Right lung (tissue), 5 donors: ENCODE data around the gene GNA12. TPM values are rescaled to one million over a fixed set of nuclear protein-coding genes. Genes with fewer than 3 reads are reported as not detected.
A peak's percentile ranks its signal among the peaks of the same experiment; 100 is the strongest.

Source experiments
- DNase-seq, 2 donors: peaks; one replicate each; pipeline ENCODE4 v3.0.0-alpha.2; 2013
- polyA plus RNA-seq, 5 donors: library from polyadenylated mRNA; unstranded; fragments of 120-200 nt; gene quantifications; one replicate each; pipeline versions ENCODE4 v1.2.1 to v1.2.3, GENCODE V29; 2013; ENCODE audit warnings: inconsistent platforms in 1 of 5, low replicate concordance in 1 of 5; ENCODE audit not compliant: insufficient read length in 5 of 5, insufficient read depth in 1 of 5

The GNA12 gene
- polyA plus RNA-seq, 5 donors = 46.0 to 61.9 (median 50.4) TPM

DNA sequence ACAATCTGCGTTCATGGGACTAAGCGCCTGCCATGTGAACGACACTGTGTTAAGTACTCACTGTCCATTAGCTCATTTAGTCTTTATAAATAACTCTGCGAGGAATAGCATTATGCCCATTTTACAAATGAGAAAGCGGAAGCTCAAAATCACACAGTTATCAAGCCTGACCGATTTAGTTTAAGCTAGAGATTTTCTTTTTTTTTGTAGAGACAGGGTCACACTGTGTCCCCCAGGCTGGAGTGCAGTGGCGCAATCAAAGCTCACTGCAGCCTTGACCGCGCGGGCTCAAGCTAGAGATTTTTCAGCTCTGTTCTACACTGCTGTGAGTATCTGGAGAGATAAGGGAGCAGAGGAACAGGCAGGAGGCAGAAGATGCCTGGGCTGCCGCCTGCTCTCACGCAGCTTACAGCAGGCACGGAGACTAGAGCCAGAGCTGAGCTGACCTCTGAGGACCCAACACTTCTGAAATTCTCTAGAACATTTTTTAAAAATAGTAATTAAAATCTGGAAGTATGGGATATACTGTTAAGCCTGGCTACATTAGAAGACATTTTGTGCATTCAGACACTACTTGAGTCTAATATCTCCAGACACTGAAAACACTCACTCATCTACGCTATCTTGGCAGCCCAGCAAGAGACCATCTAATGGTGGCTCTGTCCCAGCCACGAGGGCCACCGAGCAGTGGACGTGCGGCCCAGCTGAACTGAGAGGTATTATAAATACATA is 38.7 kb downstream of the GNA12 start:
- no peak for DNase-seq

DNA sequence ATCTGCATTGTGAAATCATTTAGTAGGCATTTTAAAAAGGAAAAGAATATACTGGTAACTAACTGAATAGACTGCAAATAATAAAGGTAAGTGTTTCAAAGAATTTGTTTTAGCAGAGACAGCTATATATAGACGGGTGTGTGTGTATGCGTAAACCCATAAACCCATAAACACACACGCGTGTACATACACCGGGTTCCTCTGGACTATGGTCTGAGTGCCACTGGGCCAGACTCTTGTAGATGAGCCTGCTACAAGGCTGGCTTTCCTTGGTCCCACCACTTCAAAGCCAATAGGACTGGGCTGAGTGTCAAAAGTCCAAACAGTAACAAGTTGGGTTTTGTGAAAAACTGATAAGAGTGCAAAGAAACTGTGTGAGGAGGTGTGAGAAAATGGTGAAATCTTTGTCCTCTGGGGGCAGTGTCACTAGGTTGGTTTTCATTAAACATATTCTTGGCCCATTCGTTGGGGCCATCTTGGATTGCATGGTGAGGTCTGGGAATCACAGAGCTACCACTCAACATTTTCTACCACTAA is 39.8 kb downstream of the GNA12 start:
- no peak for DNase-seq

GRCh38 chr7:2803755-2804154 is 40.4 kb downstream of the GNA12 start:
- no peak for DNase-seq

GRCh38 chr7:2803342-2803692 is 40.8 kb downstream of the GNA12 start:
- no peak for DNase-seq

DNA sequence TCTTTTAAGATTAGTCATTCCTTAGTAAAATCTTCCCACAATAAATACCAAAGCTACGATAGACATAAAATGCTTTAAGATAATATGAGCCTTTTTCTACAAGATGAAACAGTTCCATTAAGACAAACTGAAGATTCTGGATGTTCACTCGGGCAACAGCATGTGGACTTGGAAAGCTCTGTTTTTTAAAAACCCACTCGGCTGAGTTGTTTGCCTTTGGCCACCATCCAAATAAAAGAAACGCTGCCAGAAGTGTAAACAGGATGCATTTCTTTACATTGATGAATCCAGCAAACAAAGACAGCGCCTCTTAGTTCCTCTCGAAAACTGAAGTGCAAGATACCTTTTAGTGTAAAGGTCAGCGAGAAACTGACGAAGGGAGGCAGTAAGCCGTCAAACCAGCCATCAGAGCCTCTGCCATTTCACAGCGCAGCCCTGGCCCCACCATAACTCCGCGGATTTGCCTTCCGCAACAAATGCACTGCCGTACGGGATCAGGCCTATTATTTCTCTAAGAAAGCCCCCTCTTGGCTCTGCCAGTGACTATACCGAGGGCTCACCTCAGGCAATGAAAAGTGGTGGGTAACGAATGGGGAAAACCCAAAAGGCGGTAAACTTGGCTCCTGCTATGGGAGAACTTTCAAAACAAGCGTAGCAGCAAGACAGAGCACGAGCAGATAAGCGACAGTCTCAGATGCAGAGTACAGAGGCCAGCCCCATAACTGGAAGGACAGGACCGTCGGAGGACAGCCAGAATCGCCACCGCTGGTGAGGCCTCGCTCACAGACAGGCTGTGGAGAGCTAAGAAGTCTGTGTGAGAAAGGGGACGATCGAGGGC is 41.4 kb downstream of the GNA12 start:
- DNase-seq = peak; percentile 78 to 86

DNA sequence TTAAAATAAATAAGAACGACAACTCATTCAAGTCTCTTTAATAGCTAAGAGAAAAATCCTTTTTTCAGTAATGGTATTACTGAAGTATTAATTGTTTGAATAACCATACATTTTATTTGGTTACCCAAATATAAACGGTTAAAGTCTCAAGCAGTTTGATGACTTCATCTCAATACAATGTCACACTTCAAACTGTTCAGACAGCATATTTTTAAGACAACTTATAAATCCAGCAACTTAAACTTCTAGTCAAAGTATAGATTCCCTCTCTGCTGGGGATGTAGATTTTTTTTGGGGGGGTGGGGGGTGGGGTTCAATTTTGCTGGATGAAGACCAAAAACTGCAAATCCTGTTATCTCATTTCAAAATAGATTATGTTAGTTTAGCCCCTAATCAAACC is 42.0 kb downstream of the GNA12 start:
- DNase-seq = no peak

- DNase-seq = peak in 1 of 2 donors; percentile 69
These were observed 43.0 kb downstream of the GNA12 start for GRCh38 chr7:2800931-2801688.

DNA sequence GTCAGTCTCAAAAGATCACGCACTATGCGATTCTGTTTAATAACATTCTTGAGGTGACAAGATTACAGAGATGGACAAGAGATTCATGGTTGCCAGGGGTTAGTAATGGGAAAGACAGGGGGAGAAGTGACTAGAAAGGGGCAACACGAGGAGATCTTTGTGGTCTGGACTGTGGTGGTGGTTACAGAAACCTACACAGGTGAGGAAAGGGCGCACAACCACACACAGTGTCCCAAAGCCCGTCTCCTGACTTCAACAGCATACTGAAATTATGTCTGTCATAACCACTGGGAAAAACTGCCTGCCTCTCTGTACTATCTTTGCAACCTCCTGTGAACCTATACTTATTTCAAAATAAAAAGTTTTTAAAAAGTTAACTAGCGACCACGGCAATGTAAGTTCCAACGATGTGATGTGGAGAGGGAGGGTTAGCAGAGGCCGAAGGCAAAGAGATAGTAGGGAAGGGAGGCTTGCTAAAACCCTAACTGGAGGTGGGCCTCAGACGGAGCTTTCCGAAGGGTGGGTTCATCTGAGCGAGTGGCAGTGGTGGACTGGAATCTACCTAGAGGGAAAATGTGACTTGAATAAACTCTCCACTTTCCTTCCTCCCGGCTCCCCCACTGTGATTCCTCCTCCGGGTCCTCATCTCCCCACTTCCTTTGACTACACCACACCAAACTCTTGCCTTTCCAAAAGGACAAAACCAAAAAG is 43.7 kb downstream of the GNA12 start:
- no peak for DNase-seq

DNA sequence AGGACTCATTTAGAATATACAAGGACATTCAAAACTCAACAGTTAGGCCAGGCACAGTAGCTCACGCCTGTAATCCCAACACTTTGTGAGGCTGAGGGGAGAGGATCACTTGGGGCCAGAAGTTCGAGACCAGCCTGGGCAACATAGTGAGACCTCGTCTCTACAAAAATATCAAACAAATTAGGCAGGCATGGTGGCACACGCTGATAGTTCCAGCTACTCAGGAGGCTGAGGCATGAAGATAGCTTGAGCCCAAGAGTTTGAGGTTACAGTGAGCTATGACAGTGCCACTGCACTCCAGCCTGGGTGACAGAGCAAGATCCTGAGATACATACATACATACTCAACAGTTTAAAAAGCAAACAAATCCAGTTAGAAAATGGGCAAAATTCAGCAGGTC is 44.9 kb downstream of the GNA12 start:
- no peak for DNase-seq

GRCh38 chr7:2798669-2799068 is 45.4 kb downstream of the GNA12 start:
- no peak for DNase-seq

DNA sequence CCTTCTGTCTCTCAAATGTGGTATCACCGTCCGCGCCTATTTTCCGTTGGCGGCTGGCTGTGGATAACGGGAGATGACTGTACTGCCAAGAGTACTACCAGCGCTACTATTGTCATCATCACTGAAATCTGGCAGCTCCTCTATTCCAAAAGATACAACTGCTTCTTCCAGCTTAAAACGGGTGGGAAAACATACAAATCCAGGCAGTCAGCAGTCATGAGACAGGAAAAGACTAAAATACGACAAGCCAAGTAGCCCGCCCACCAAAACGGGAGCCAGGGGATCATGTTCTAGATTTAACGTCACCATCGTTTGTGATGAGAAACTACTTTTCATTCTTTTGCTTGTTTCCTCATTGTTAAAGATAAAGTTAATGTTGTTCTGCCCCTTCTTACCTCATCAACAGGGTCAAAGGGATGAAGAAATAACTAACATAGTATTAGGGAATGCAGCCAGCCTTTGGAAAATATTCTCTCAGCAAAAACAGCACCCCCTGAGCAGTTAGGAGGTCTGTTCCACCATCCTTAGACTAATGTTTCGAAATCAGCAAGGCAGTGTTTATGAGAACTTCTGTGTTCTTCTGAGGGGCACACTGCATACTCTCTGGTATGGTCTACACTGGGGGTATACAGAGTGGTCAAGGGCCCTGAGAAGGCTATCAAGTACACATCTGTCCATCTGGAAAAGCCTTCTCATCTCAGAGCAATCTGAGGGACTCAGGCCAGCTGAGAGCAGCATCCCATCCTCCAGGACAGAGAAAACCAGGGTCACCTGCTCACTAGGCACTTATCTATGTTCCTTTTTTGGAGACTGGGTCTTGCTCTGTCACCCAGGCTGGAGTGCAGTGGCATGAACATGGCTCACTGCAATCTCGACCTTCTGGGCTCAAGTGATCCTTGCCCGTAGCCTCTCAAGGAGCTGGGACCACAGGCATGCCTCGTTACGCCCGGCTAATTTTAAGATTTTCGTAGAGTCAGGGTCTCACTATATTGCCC is 47.5 kb downstream of the GNA12 start:
- DNase-seq = peak; percentile 72 to 88

GRCh38 chr7:2795906-2796305 is 48.2 kb downstream of the GNA12 start:
- DNase-seq = no peak

DNA sequence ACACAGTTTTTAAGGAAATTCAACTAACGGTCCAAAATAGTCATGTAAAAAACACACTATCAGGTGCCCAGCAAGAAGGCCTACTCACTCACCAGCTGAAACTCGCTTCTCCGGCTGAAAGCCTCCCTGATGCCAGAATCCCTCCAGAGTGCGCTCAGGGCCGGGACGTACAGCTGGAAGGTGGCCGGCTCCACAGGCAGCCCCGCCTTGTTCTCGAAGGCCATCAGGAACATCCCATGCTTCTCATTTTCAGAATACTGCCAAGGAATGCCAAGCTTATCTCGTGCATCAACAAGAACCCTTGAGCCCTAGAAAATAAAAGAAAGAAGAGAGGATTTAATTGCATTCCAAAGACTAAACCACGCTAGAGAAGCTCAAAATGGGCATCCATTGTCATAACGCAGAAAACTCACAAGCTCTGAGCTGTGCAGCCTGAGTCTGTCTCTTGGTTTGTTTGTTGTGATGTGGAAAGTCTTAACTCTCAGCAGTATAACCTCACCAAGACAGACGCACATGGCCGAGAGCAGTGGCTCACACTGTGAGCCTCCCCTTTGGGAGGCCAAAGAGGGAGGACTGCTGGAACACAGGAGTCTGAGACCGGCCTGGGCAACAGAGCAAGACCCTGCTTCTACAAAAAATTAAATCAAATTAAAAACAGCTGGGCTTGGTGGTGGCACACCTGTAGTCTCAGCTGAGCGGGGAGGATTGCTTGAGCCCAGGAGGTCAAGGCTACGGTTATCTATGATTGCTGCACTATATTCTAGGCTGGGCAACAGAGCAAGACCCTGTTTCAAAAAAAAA is 49.1 kb downstream of the GNA12 start:
- no peak for DNase-seq

- peak in 1 of 2 donors; percentile 8 for DNase-seq
These were observed 51.1 kb downstream of the GNA12 start for GRCh38 chr7:2792856-2793487.

DNA sequence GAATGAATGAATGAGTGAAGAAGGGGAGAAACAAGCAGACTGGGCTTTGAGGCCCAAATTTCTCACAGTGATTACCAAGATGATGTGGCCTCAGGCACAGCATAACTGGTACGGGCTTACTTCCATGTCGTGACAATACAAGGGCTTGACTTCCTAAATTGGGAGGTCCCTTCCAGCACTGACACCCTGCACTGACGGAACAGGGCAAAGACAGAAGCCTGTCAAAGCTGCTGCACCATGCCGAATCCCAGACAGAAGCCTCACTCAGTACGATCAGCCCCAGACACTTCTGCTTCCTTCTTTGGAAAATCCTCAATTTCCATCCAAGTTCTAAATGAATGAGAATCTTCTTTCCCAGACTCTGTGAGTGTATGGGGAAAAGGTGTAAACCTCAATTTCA is 51.9 kb downstream of the GNA12 start:
- no peak for DNase-seq

GRCh38 chr7:2791390-2791789 is 52.7 kb downstream of the GNA12 start:
- DNase-seq = no peak

DNA sequence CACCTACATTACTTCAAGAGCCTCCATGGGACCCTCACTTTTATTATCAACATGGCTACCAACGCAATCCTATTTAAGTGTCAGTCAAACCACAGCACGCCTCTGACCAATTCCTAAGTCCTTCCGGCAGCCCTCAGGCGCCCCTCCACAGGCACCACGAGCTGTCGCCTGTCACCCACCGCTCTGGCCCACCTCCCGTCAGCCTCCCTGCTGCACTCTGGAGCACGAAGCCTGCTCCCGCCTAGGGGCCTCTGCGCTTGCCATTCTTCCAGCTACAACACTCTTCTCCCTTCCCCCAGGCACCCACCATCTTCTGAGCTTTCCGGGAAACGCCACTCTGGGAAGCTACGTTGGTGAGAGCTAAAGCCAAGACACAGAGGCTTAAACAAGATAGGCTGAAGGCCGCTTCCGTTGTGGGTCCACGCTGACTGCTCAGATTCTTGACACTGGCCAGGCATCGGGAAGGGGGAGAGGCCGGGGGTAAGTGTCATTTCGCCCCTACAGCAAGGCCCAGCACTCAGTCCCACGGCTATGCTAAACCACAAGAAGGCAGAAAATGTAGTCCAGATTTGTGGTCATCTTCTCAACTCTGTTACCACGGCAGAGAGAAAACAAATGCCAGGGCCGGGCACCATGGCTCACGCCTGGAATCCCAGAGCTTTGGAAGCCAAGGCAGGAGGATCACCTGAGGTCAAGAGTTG is 56.7 kb downstream of the GNA12 start:
- no peak for DNase-seq

- no peak for DNase-seq
These were observed 57.4 kb downstream of the GNA12 start for GRCh38 chr7:2786607-2787116.
